H1 (cell line): ENCODE results near the gene RNF4. TPM values are rescaled to one million over a fixed set of nuclear protein-coding genes. Genes with fewer than 3 reads are reported as not detected.

ENCODE experiments used
- CTCF ChIA-PET: fragments of 300-600 bp; sonication (Branson Sonifier 250); formaldehyde crosslinking; loops from one replicate; lab custom pipeline; 2021; ENCODE audit not compliant: partially characterized antibody; lab: Charles Lee
- POLR2A ChIA-PET: fragments of 300-600 bp; sonication (Branson Sonifier 250); formaldehyde crosslinking; loops from one replicate; lab custom pipeline; 2021; ENCODE audit warnings: inconsistent platforms; ENCODE audit not compliant: partially characterized antibody; lab: Charles Lee
- DNase-seq, 2 experiments: peaks; one replicate each; pipeline versions ENCODE4 v3.0.0 to v3.0.0-alpha.2; 2010 to 2022; ENCODE audit warnings: low spot score in 2 of 2, low read depth in 1 of 2, mixed read lengths in 1 of 2
- FAIRE-seq: peaks from 2 replicates; lab custom pipeline; 2011; peaks lifted over from hg19 to GRCh38; lab: Jason Lieb, UNC
- H2AFZ ChIP-seq: 2 replicates; pipeline ENCODE4 v1.8.1; 2012; ENCODE audit warnings: low read length, inconsistent platforms
- H2AK5ac ChIP-seq: 2 replicates; pipeline ENCODE4 v1.6.1; 2013; ENCODE audit warnings: low read depth, low read length
- H2BK120ac ChIP-seq: replicated peaks from 2 replicates; pipeline ENCODE3; 2013; ENCODE audit warnings: low read depth, low read length, inconsistent platforms
- H2BK12ac ChIP-seq: 2 replicates; pipeline ENCODE4 v1.6.1; 2013; ENCODE audit warnings: low read depth, low read length
- H2BK15ac ChIP-seq: 2 replicates; pipeline ENCODE4 v1.6.1; 2013; ENCODE audit warnings: low read length
- H2BK20ac ChIP-seq: 2 replicates; pipeline ENCODE4 v1.6.1; 2013; ENCODE audit warnings: low read length
- H2BK5ac ChIP-seq: 2 replicates; pipeline ENCODE4 v1.6.1; 2013; ENCODE audit warnings: low read depth, low read length
- H3K14ac ChIP-seq: 2 replicates; pipeline ENCODE4 v1.6.1; 2013; ENCODE audit warnings: inconsistent platforms; ENCODE audit not compliant: insufficient read length
- H3K18ac ChIP-seq: 2 replicates; pipeline ENCODE4 v1.6.1; 2013; ENCODE audit warnings: low read length; ENCODE audit errors: extremely low read depth
- H3K23ac ChIP-seq: 2 replicates; pipeline ENCODE4 v1.6.1; 2013; ENCODE audit warnings: inconsistent platforms; ENCODE audit not compliant: insufficient read length
- H3K23me2 ChIP-seq: 2 replicates; pipeline ENCODE4 v1.6.1; 2013; ENCODE audit warnings: low read depth, low read length
- H3K27ac ChIP-seq: 2 replicates; pipeline ENCODE4 v1.6.1; 2011; ENCODE audit warnings: low read depth, low read length, inconsistent platforms
- H3K27me3 ChIP-seq, 4 experiments: replicated peaks in 1 of 4; 1 replicate in 1 of 4; 2 replicates in 3 of 4; pipeline versions ENCODE4 v1.6.1 to v1.8.1; 2011 to 2013; ENCODE audit warnings: low read length in 3 of 4, mild to moderate bottlenecking in 3 of 4, inconsistent platforms in 2 of 4, mixed read lengths in 2 of 4, moderate library complexity in 1 of 4; ENCODE audit not compliant: control insufficient read depth in 3 of 4, insufficient read depth in 3 of 4; ENCODE audit errors: extremely low read depth in 1 of 4
- H3K36me3 ChIP-seq, 4 experiments: 2 replicates each; pipeline versions ENCODE4 v1.6.1 to v1.8.1; 2011 to 2013; ENCODE audit warnings: mild to moderate bottlenecking in 4 of 4, low read length in 3 of 4, moderate library complexity in 2 of 4, control low read depth in 1 of 4, inconsistent platforms in 1 of 4; ENCODE audit not compliant: insufficient read depth in 4 of 4, control insufficient read depth in 2 of 4
- H3K4ac ChIP-seq: replicated peaks from 2 replicates; pipeline ENCODE3; 2013; ENCODE audit warnings: low read length, low read depth, mixed read lengths, inconsistent platforms; ENCODE audit not compliant: insufficient read length
- H3K4me1 ChIP-seq, 4 experiments: replicated peaks in 1 of 4; 1 replicate in 1 of 4; 2 replicates in 3 of 4; pipeline versions ENCODE4 v1.6.1 to v1.8.1; 2011 to 2013; ENCODE audit warnings: low read length in 3 of 4, inconsistent platforms in 2 of 4, mixed read lengths in 1 of 4; ENCODE audit not compliant: insufficient read depth in 4 of 4, control insufficient read depth in 3 of 4
- H3K4me2 ChIP-seq, 2 experiments: 2 replicates each; pipeline versions ENCODE4 v1.6.1 to v1.8.1; 2011 to 2013; ENCODE audit warnings: low read depth in 2 of 2, low read length in 2 of 2, control low read depth in 1 of 2, inconsistent platforms in 1 of 2, mild to moderate bottlenecking in 1 of 2; ENCODE audit not compliant: insufficient read depth in 1 of 2
- H3K4me3 ChIP-seq, 4 experiments: fragments of 200-600, 300-600 bp in 1 of 4; sonication (generic), shearing (Covaris generic), sonication (Bioruptor Twin) in 1 of 4; 2 replicates each; pipeline versions ENCODE4 v1.5.1 to v1.8.1; 2011 to 2016; ENCODE audit warnings: low read length in 4 of 4, low read depth in 3 of 4, control low read depth in 2 of 4, inconsistent platforms in 2 of 4, mild to moderate bottlenecking in 2 of 4, mixed read lengths in 1 of 4, moderate library complexity in 1 of 4; ENCODE audit not compliant: insufficient read depth in 2 of 4; ENCODE audit errors: extremely low read depth in 1 of 4
- H3K56ac ChIP-seq: replicated peaks from 2 replicates; pipeline ENCODE3; 2013; ENCODE audit warnings: low read depth, mild to moderate bottlenecking, mixed read lengths, low read length, inconsistent platforms; ENCODE audit not compliant: insufficient read length
- H3K79me1 ChIP-seq: 2 replicates; pipeline ENCODE4 v1.6.1; 2013; ENCODE audit warnings: low read depth, low read length, control low read depth
- H3K79me2 ChIP-seq, 2 experiments: 2 replicates each; pipeline versions ENCODE4 v1.6.1 to v1.8.1; 2012 to 2013; ENCODE audit warnings: low read length in 2 of 2, mild to moderate bottlenecking in 2 of 2, inconsistent platforms in 1 of 2; ENCODE audit not compliant: insufficient read depth in 2 of 2, control insufficient read depth in 1 of 2
- H3K9ac ChIP-seq, 4 experiments: replicated peaks in 1 of 4; 1 replicate in 1 of 4; 2 replicates in 3 of 4; pipeline versions ENCODE4 v1.6.1 to v1.8.1; 2011 to 2013; ENCODE audit warnings: low read depth in 3 of 4, low read length in 3 of 4, control low read depth in 2 of 4, mild to moderate bottlenecking in 2 of 4, moderate library complexity in 2 of 4, inconsistent platforms in 1 of 4; ENCODE audit errors: extremely low read depth in 1 of 4
- H3K9me3 ChIP-seq, 2 experiments: 2 replicates each; pipeline versions ENCODE4 v1.6.1 to v1.8.1; 2012 to 2013; ENCODE audit warnings: mild to moderate bottlenecking in 2 of 2, moderate library complexity in 2 of 2, control low read depth in 1 of 2, inconsistent platforms in 1 of 2, low read depth in 1 of 2, low read length in 1 of 2, mixed read lengths in 1 of 2; ENCODE audit not compliant: insufficient read depth in 2 of 2
- H4K20me1 ChIP-seq, 2 experiments: replicated peaks in 1 of 2; 2 replicates each; pipeline versions ENCODE3 to v1.8.1; 2011 to 2013; ENCODE audit warnings: inconsistent platforms in 2 of 2, low read length in 2 of 2, mild to moderate bottlenecking in 1 of 2; ENCODE audit not compliant: insufficient read depth in 2 of 2, control insufficient read depth in 1 of 2
- H4K5ac ChIP-seq: 2 replicates; pipeline ENCODE4 v1.6.1; 2013; ENCODE audit warnings: low read length, low read depth, mixed read lengths, inconsistent platforms; ENCODE audit not compliant: insufficient read length
- H4K8ac ChIP-seq: 2 replicates; pipeline ENCODE4 v1.8.0; 2013; ENCODE audit warnings: mild to moderate bottlenecking, moderate library complexity, low read length, inconsistent platforms; ENCODE audit not compliant: insufficient read depth; ENCODE audit errors: extremely low read depth
- H4K91ac ChIP-seq: replicated peaks from 2 replicates; pipeline ENCODE3; 2013; ENCODE audit warnings: low read length, mixed read lengths, inconsistent platforms; ENCODE audit not compliant: insufficient read length
- BACH1 ChIP-seq: IDR thresholded peaks from 2 replicates; pipeline ENCODE4 v1.6.1; 2012; ENCODE audit warnings: low read length, improper control_type of control experiment
- HDAC6 ChIP-seq: IDR thresholded peaks from one replicate; pipeline ENCODE4 v1.7.1; 2012; ENCODE audit warnings: low read depth, mild to moderate bottlenecking, inconsistent platforms, low read length, moderate library complexity
- POU5F1 ChIP-seq: IDR thresholded peaks from 2 replicates; pipeline ENCODE4 v1.6.1; 2011; ENCODE audit warnings: low read depth, mild to moderate bottlenecking, low read length, moderate library complexity
- RNF2 ChIP-seq: fragments of 200-900, 300-1000 bp; sonication (generic); IDR thresholded peaks from 2 replicates; pipeline ENCODE4 v1.7.1; 2016; ENCODE audit warnings: borderline replicate concordance, low read depth, mild to moderate bottlenecking, antibody characterized with exemption, low read length; ENCODE audit not compliant: poor library complexity, severe bottlenecking; ENCODE audit errors: missing control alignments
- RXRA ChIP-seq: IDR thresholded peaks from 2 replicates; pipeline ENCODE4 v1.6.1; 2011; ENCODE audit warnings: low read depth, mild to moderate bottlenecking, low read length, moderate library complexity; ENCODE audit not compliant: insufficient read depth
- SP4 ChIP-seq: IDR thresholded peaks from 2 replicates; pipeline ENCODE4 v1.6.1; 2012; ENCODE audit warnings: low read length, inconsistent platforms
- TAF7 ChIP-seq: optimal IDR thresholded peaks from 2 replicates; pipeline ENCODE3; 2011; ENCODE audit warnings: low read depth, mild to moderate bottlenecking, inconsistent platforms, low read length, moderate library complexity, borderline replicate concordance
- TEAD4 ChIP-seq: IDR thresholded peaks from 2 replicates; pipeline ENCODE4 v1.6.1; 2012; ENCODE audit warnings: low read depth, low read length, inconsistent platforms, mixed read lengths
- WGBS, 2 experiments: shearing (Covaris generic) in 1 of 2; methylation state at CpG; one replicate each; pipeline versions ENCODE4 v1.1.6 to v1.1.7; 2013 to 2015; ENCODE audit warnings: low lambda C conversion rate in 2 of 2, mixed read lengths in 2 of 2, inconsistent platforms in 1 of 2, low coverage in 1 of 2, missing lambda C conversion rate in 1 of 2; ENCODE audit not compliant: insufficient replicate concordance in 2 of 2, insufficient coverage in 1 of 2, insufficient read length in 1 of 2; ENCODE audit errors: extremely low coverage in 1 of 2, missing lambda C conversion rate in 1 of 2; 5-methylcytosine and 5-hydroxymethylcytosine counted together
- polyA plus RNA-seq, 7 experiments: library from polyadenylated mRNA; depleted of rRNA in 3 of 7; stranded (reverse) in 5 of 7; unstranded in 2 of 7; fragments of >200 nt in 5 of 7; fragments of 200-250 nt in 2 of 7; gene quantifications; 1 replicate in 5 of 7; 2 replicates in 1 of 7; 4 replicates in 1 of 7; pipeline versions ENCODE4 v1.2.1 to v1.2.3, GENCODE V29; 2011 to 2013; ENCODE audit warnings: missing spikeins in 2 of 7, mixed read lengths in 2 of 7
- total RNA-seq: library from RNA; stranded (reverse); fragmentation: NEBNext Ultra II Directional; extraction: Animal tissue kit (Norgen Biotek cat#: 25700); gene quantifications from 2 replicates; pipeline ENCODE4 v1.2.1, GENCODE V29; 2021
- TF ChIP-seq, protein P1 (sequence below): IDR thresholded peaks from 2 replicates; pipeline ENCODE4 v1.6.1; 2012; ENCODE audit warnings: inconsistent platforms
- TF ChIP-seq, protein P2 (sequence below): IDR thresholded peaks from 2 replicates; pipeline ENCODE4 v1.6.1; 2011; ENCODE audit warnings: low read depth, mild to moderate bottlenecking, low read length; ENCODE audit not compliant: insufficient read depth
- TF ChIP-seq, protein P3 (sequence below): IDR thresholded peaks from 2 replicates; pipeline ENCODE4 v1.6.1; 2011; ENCODE audit warnings: low read length, improper control_type of control experiment

The RNF4 gene
- total and polyA plus RNA-seq, 2 of the 8 experiments (the other 6 are each of a cell fraction or from before 2014, with no cell fraction given), result 68.2 to 78.9 TPM

DNA sequence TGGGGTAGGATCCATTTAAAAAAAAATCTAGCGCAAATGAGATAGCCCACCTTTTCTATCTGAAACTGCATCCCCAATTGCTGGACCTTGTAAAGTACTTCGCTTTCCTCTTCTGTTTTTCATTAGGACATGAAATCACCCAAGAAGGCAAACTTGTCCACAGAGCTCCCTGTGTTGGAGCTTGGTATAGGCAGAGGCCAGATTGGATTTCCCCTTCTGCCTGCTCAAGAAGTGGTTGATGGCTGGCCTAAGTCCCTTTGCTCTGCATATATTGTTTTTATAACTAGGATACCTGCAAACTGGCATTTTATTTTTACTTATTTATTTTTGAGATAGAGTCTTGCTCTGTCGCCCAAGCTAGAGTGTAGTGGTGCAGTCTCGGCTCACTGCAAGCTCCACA is 28.4 kb downstream of the RNF4 start:
- peaks cover 9 to 42% of the 10 kb centered on the region in 2 experiments; a peak in 3 of 4 replicates for H3K79me2 ChIP-seq
- no peak overlapping the region for H3K4ac ChIP-seq
- H2BK15ac ChIP-seq, result no peak overlapping the region
- 91% methylated on average over 4 of the region's 4 CpGs; no CpG with 5 or more reads in 1 of the 2 experiments for WGBS, 2 experiments
- CTCF ChIA-PET, result interaction anchor here (0.6 to 2.3 kb wide), 3 partner anchors 12 to 302 kb away, joined by 3 to 6 read pairs (median 3); no protein-coding TSS in a partner anchor
- POLR2A ChIA-PET, result interaction anchor here (0.9 kb wide), 1 partner anchor 16 kb away, joined by 3 read pairs; no protein-coding TSS in a partner anchor
- no peak for DNase-seq
- no peaks in the 10 kb centered on the region for H3K27me3 ChIP-seq
- no peak overlapping the region for H3K4me3 ChIP-seq
- no peak for FAIRE-seq
- H2BK12ac ChIP-seq, result no peak overlapping the region
- no peak overlapping the region for H3K4me2 ChIP-seq
- no peak overlapping the region for H2AK5ac ChIP-seq
- no peak overlapping the region for H4K5ac ChIP-seq
- no peaks in the 10 kb centered on the region for H3K4me1 ChIP-seq
- no peak overlapping the region for H3K9ac ChIP-seq
- no peak overlapping the region for H4K91ac ChIP-seq
- H4K8ac ChIP-seq, result no peak overlapping the region
- H3K27ac ChIP-seq, result no peak overlapping the region
- H4K20me1 ChIP-seq, result peaks cover 14 to 31% of the 10 kb centered on the region in 2 experiments
- no peak overlapping the region for H2BK120ac ChIP-seq
- no peak overlapping the region for H3K14ac ChIP-seq
- no peak overlapping the region for H2BK5ac ChIP-seq
- H3K9me3 ChIP-seq, result no peaks in the 10 kb centered on the region
- no peak overlapping the region for H2AFZ ChIP-seq
- no peak overlapping the region for H2BK20ac ChIP-seq
- H3K23ac ChIP-seq, result no peak overlapping the region
- peaks cover 13% of the 10 kb centered on the region for H3K79me1 ChIP-seq
- H3K36me3 ChIP-seq, result peaks cover 26 to 82% (median 59%) of the 10 kb centered on the region in 4 experiments
- H3K18ac ChIP-seq, result no peak overlapping the region
- no peak overlapping the region for H3K56ac ChIP-seq
- H3K23me2 ChIP-seq, result no peaks in the 10 kb centered on the region
- TF ChIP-seq HDAC6, result no peak
- no peak for TF ChIP-seq TAF7
- TF ChIP-seq, protein P1, sequence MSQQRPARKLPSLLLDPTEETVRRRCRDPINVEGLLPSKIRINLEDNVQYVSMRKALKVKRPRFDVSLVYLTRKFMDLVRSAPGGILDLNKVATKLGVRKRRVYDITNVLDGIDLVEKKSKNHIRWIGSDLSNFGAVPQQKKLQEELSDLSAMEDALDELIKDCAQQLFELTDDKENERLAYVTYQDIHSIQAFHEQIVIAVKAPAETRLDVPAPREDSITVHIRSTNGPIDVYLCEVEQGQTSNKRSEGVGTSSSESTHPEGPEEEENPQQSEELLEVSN, result no peak
- TF ChIP-seq BACH1, result no peak
- TF ChIP-seq TEAD4, result no peak
- no peak for TF ChIP-seq SP4
- TF ChIP-seq, protein P2, sequence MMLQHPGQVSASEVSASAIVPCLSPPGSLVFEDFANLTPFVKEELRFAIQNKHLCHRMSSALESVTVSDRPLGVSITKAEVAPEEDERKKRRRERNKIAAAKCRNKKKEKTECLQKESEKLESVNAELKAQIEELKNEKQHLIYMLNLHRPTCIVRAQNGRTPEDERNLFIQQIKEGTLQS, result no peak
- no peak for TF ChIP-seq RNF2
- no peak for TF ChIP-seq POU5F1
- TF ChIP-seq, protein P3, sequence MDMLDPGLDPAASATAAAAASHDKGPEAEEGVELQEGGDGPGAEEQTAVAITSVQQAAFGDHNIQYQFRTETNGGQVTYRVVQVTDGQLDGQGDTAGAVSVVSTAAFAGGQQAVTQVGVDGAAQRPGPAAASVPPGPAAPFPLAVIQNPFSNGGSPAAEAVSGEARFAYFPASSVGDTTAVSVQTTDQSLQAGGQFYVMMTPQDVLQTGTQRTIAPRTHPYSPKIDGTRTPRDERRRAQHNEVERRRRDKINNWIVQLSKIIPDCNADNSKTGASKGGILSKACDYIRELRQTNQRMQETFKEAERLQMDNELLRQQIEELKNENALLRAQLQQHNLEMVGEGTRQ, result no peak
- no peak for TF ChIP-seq RXRA
